Dermis blood vessel endothelial cell (primary cell): ENCODE data around the gene SCYL3. TPM values are rescaled to one million over a fixed set of nuclear protein-coding genes. Genes with fewer than 3 reads are reported as not detected.
"Not testable (repeated sequence)": the region's sequence is repeated elsewhere in the genome, so short reads cannot be mapped to it uniquely, and the experiment has no call there.

ENCODE experiments used
- DNase-seq: peaks from one replicate; pipeline ENCODE4 v3.0.0; 2010
- total RNA-seq: library from RNA; depleted of rRNA; stranded (reverse); fragments of >200 nt; gene quantifications from 2 replicates; pipeline ENCODE4 v1.2.3, GENCODE V29; 2014

SCYL3 gene
- total RNA-seq, 1 donor from 2014 or later = 11.6 TPM

DNA sequence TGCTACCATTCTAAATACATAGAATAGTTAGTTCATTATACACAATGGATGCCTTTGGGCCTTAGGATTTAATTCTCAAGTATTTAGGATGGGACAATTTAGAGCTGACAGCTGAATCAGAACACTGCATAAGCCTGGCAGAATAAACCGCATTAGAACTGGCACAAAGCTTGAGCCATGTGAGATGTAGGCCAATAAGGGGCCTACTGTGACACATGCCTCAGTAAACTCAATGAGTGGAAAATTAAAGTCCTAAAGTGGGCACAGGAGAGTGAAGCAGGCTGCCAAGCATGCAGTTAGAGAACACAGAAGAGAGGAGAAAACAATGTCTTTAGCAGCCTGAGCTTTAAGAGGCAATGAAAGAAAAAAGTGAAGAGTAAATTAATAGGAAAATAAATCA lies 24.3 kb downstream of the SCYL3 start:
- no peak for DNase-seq

DNA sequence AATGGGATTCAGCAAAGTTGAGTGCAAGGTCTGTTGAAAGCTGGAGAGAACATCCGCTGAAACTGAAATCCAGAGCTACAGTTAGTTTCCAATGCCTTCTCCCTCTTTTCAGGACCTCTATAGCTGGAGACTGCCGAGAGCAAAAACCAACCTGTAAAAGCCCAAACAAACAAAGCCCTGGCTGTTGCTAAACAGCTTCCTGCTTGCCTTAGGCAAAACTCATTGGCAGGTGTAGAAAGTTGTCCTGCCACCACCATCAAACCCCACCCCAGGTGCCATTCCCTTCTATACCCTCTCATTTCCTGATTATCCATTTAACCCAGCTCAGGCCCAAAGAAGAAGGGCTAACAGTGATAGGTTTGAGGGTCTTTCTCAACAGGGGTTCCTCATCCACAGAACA lies 24.7 kb downstream of the SCYL3 start:
- DNase-seq = no peak

DNA sequence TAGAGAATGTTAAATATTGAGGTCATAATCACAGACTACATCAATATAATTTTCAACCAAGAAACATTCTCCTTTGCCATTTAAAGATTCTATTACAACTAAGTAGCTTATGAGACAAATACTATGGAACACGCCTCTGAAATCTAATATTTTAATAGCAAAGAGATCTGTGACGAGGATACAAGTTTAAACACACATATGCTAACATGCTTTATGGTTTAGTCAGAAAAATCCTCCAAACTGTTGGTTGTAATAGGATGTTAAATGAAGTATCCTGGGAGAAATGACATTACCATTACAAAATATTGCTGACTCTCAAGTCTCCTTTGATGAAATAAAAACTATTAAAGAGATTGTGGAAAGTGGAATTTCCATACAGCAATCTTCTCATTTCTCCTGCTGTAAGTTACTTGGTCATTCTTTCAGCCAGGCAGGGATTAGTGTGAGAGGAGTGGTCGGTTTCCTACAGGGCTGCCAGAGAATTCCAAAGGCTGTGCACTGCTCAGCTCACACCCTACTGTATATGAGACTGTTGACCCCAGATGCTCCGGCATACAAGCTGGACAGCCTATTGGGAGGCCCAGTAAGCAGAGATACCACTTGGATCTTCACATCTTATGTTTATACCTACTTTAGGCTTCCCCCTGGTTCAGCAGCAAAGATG lies 26.6 kb downstream of the SCYL3 start:
- no peak for DNase-seq

DNA sequence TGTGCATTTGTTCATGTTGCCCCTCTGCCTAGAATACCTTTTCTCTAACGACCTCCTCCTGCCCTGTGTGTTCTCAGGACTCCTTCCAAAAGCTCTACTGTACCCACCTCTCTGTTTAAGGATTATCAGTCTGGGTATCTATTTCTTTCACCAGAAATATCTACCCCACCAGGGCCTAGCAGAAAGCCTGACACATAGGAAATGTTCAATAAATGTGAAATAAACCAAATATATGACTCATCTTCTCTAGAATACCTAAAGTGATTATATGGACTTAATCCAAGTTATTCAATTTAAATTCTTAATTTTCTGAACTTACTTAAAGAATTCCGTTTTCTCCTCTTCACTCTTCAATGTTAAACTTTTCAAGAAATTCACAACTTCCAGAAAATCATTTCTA lies 27.1 kb downstream of the SCYL3 start:
- DNase-seq = no peak

DNA sequence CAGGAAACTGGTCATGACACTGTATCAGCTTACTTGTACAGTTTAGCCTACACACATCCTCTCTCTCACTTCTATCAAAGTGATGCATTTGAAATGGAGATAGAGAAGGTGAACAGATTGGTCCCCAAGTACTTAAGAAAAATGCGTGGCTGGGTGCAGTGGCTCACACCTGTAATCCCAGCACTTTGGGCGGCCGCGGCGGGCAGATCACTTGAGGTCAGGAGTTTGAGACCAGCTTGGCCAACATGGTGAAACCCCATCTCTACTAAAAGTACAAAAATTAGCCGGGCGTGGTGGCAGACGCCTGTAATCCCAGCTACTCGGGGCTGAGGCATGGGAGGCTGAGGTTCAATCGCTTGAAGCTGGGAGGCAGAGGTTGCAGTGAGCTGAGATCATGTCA lies 29.2 kb downstream of the SCYL3 start:
- not testable (repeated sequence) for DNase-seq

DNA sequence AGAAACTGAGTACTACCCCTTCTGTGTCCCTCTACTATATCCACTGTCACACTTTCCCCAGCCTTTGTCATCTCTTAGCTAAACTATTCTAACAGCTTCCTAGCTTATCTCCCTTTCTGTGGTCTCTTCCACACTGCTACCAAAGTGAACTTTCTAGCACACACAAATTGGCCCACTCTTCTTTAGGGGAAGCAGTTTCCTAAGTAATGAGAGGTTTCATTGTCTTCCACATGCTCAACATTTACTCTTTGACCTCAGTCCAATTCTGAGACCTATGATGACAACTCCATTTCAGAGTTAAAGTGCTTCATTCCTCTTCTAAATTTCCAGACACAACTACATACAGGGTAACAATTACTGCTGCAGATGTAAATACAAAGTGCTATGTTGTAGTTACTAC lies 32.9 kb downstream of the SCYL3 start:
- DNase-seq = no peak

DNA sequence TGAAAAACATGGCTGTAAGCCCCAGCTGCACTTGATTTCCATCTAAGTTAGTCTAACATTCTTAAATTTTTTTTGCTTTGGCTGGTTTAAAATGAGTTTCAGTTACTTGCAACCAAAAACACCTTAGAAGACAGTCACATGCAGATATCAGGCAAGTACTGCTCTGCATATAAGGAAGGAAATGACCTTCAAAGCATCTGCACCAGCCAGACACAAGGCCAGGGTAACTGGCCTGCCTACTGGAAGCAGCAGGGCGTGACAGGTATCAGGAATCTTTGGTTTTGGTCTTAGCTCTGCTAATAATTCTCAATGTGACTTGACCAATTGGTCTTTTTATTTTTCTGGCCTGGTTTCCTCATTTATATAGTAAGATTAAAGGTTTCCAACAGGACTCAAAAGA lies 33.5 kb downstream of the SCYL3 start:
- no peak for DNase-seq

DNA sequence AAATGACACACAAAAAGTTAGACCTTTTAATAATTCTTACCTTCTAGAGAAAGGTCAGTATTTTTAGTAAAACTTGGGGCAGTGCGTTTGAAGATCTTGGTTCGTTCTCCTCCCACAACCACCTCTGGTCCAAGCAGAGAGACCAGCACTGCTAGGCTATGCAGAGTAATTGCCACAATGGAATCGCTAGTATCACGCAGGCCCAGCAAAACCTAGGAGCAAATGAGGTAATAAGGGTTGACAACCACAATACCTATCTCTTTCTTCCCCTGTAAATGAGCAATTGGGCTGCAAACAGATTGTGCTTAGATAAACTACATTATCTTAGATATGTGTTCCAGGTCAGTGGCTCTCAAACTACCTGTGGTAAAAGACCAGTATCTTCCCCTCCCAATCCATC lies 34.7 kb downstream of the SCYL3 start:
- no peak for DNase-seq

DNA sequence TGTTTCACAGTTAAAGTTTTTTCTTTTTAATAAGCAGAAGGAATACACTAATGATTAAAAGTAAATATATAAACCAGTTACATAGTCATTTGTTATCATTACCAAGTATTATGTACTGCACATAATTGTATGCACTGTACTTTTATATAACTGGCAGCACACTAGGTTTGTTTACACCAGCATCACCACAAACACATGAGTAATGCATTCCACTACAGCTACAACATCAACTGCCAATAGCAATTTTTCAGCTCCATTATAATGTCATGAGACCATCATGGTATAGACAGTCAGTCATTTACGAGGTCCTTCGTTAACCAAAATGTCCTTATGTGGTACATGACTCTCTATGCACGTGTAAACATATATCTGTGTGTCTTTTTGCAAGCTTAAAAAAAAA lies 35.2 kb downstream of the SCYL3 start:
- DNase-seq = no peak

DNA sequence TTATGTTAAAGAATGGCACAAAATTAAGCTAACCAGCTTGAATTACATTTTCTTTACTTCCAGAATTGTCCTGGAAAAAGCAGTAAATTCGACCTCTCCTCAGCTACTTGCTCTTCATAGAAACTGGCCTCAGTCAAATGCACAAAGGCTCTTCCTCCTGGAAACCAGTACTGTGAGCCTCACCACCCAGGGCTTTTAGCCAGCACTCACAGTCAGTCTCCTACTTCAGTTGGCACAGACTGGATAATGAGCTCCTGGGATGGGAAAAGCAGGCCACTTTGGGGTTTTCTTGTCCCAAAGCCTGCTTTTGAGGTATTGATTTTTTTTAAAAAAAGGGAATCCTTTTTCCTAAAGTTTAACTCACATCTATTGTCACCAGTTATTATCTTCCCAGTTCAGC lies 40.4 kb downstream of the SCYL3 start:
- no peak for DNase-seq

DNA sequence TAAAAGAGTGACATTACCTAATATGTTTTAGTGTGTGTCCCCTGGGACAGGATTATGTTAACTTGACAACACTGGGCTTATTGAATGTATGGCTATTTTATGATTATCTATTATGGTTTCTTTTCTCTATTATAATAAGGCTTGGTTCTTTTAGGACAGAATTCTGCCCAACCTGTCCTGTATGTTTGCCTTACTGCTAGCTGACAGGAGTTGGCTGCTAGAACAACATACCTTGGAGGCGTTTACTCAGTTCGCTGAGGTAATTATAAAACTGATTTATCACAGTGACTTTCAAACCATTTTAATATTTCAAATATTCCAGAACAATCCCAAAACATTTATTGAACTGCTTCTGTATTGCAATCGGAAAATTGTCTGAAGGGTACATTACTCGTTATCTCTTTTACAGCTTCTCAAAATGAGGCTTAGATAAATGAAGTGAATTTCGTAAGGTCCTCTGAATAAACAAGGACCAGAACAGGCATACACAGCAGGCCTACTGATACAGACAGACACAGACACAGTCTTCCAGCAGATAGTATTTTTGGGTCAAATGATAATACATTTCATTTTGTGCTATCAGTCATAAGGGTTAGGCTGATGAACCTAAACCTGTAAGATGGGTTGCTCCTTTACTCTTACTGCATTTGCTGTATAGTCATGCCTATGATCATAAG lies 44.2 kb downstream of the SCYL3 start:
- no peak for DNase-seq

DNA sequence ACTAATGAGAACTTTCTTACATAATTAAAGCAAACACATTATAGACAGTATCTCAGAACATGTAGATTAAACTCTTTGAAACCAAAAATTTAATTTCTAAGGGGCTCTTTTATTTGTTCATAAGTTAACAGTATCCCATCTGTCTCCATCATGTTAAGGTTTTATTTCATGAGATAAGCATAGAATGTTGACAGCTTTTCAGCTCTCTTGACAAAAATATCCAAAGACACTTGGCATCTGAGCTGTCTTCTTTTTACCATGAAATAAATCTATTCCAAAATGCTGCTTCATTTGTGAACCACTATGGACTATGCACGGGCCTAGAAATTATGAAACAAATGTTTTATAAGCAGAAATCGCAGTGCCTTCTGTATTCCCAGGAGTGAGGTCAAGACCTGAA lies 45.2 kb downstream of the SCYL3 start:
- DNase-seq = no peak

DNA sequence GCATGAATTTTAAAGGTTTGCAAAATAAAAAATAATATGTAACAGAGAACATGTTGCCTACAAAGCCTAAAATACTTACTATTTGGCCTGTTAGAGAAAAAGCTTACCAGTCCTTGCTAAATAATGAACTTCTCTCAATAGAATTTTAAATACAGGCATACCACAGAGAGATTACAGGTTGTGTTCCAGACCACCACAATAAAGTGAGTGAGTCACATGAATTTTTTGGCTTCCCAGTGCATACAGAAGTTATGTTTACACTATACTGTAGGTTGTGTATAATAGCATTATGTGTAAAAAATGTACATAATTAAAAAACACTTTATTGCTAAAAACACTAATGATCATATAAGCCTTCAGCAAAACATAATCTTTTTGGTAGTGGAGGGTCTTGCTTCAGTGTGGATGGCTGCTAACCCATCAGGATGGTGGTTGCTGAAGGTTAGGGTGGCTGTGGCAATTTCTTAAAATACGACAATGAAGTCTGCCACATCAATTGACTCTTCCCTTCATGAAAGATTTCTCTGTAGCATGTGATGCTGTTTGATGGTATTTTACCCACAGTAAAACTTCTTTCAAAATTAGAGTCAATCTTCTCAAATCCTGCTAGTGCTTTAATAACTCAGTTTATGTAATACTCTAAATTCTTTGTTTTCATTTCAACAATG lies 48.6 kb downstream of the SCYL3 start:
- no peak for DNase-seq

DNA sequence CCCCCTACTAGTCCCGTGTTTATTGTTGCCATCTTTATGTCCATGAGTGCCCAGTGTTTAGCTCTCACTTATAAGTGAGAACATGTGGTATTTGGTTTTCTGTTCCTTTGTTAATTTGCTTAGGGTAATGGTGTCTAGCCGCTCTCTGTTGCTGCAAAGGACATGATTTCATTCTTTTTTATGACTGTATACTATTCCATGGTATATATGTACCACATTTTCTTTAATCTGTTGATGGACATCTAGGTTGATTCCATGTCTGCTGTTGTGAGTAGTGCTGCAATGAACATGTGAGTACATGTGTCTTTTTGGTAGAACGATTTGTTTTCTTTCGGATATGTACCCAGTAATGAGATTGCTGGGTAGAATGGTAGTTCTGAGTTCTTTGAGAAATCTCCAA lies 54.8 kb downstream of the SCYL3 start:
- no peak for DNase-seq

DNA sequence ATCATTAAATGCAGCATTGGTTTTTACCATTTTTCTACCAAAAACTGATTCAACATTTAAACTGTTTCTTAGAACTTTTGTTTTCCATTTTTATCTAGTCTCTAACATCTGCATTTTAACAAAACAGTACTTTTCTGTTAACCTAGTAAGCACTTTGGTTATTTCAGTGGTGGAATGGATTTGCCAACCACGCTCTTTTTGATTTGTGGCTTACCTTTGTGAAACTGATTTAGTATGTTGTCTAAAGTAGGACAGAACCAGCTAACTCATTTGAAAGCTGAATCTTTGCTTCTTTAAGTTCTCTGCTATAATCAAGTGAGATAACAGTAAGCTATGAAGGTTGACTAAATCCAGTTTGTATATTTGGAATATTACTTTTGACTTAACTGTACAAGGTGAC lies 57.5 kb downstream of the SCYL3 start:
- DNase-seq = no peak

DNA sequence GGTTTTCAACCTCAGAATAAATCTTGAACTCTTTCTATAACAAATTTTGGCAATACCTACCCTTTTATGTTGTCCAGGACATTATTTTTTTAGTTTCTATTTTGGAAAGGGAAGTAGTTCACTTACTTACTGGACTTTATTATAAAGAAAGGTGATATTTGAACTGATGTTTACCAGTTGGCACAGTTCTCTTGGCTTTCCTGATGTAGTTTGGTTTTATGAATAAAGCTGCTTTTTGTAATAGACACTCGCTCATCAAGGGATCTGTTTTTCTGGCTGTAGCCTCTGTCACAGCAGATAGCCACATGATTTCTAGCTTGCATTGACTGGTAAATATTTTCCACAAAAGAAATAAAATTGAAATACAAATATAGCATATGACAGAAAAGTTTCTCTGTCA lies 58.0 kb downstream of the SCYL3 start:
- DNase-seq = no peak

DNA sequence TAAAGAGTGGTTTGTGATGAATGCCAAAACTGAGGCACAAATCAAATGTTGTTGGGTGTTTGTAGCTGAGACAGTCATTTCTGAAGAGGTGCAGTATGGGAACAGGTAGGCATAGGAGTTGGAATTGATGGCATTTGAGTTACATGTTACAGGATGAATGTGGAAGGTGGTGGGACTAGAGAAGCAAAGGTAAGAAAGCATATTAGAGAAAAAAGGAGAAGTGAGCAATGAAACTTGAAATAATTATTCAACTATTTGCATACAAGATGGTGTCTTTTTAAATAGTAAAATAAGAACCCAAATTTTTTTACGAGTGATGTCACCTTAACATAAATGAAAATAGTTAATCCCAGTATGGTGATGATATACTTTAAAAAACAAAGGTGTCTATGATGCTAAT lies 58.8 kb downstream of the SCYL3 start:
- no peak for DNase-seq

DNA sequence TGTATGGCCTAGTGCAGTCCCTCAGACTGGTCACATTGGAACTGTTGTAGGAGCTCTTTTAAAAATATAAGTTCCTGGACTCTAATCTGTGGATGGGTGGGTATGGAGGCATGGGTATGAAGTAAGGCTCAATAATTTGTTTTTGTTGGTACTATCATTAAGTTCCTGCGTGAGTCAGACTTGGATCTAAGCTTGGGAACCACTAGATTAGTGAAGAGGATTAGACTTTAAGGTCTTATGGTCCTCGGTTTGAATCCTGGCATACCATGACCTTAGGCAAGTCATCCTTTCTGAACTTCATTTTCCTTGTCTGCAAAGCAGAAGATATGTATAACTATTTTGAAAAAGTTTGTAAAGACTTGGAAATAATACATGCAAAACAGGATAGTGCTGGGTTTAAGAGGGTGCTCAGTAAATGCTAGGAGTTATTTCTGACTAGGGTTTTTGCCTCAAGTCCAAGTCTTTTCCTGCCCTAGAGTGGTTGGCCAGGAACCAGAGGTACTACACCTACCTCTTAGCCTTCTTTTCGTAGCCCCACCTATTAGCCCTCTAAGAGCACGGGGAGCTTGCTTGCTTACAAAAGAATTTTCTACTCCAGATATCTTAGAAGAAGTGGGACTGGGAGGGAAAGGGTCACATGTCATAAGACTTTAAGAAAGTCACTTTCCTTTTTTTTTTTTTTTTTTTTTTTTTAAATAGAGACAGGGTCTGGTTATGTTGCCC lies 60.4 kb downstream of the SCYL3 start:
- no peak for DNase-seq

DNA sequence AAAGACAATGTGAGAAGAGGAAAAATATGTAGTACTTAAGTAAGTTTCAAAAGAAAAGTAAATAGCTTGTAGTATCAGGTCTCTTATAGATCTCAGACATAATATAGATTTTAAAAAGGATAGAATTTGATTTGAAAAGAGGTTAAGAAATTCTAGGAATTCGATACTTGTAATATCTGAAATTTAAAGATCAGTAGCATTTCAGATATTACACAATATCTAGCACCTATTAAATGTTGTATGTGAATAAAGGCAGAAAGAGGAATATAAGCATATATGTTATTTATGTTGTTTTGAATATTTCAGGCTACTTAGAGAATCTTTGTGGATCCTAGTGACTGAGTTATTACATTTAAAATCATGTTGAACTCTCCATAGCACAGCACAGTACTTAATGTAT lies 64.0 kb downstream of the SCYL3 start:
- no peak for DNase-seq

DNA sequence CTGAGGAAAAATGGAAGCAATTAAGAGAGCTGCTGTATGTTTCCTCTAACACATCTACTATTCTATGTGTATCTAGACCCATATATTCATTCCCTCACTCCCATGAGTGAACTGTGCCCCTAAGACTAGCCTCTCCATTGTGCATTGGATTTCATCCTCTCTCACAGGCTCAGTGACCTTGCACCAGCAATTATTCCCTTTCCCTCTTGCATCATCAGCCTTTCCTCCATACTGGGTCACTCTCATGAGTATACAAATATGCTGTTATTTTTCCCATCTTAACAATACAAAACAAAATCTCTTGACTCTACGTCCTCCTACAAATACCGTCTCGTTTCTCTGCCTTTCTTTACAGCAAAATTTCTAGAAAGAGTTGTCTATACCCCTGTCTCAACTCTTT lies 69.5 kb downstream of the SCYL3 start:
- no peak for DNase-seq

DNA sequence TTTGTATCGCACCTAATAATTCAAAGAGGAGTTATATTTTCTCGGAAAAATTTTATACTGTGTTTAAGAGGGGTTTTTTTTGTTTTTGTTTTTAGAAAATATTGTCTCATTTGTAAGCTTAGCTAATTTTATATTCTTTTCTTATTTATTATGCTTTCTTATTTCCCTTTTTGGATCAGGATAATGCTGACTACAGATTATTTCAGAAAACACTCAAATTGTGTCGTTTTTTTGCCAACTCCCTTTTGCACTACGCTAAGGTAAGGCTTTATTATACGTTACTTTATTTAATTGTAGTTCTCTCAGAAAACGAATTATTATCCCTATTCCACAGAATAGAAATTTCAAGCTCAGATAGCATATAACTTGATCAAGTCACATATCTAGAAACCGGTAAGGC lies 72.2 kb downstream of the SCYL3 start:
- no peak for DNase-seq

DNA sequence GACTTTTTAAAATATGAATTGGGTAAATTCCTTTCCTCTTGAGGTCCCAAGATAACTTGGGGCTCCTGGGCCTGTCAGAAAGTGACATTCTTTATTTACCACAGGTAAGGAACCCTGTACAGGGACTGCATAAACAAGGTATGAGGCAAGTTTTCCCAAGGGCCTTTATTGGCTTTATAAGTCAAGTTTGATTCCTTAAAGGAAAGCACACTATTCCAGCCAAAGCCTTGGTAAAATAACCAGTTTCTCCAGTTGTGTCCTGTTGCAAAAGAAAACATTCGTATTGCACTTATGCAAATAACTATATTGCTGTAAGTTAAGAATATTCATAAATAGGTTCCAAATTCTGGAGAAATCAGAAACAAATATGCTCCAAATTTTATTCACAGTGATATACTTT lies 77.1 kb downstream of the SCYL3 start:
- no peak for DNase-seq

DNA sequence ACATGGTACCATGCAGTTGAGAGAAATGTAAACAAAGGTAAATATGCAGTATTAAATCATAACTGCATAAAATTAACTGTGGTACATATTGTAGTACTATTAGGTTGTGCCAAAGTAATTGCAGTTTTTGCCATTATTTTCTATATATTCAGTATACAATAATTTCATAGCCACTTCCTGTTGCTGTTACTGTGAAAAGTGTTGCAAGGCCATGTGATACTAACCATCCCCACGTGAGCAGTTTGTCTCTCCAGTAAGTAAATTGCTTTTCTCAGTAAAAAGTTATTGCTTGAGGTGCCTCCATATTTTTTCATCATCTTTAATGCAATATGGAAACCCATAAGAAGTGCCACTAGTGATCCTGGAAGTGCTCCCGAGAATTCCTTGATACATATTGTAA lies 79.4 kb downstream of the SCYL3 start:
- no peak for DNase-seq

DNA sequence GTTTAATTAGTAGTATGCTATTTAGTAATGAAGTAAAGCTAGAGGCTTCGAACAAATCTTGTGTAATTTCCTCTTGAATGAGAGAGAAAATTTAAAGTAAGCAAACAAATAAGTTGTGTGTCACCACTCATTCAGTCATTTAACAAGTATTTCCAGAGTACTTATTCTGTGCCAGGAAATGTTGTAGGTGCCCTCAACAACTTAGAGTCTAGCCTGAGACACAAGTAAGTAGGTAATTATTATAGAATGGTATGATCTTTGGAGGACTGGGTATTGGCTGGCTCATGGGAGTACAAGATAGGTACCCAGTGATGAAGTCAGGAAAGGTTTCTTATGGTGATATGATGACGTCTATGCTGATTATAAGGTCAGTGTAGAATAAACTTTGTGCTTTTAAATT lies 81.6 kb downstream of the SCYL3 start:
- no peak for DNase-seq
